Mucosa of rectum (tissue), 2 donors: Measurements from ENCODE around the gene SEL1L.
"Not testable (repeated sequence)": the region's sequence is repeated elsewhere in the genome, so short reads cannot be mapped to it uniquely, and the experiment has no call there.

Experiments
- H3K27ac ChIP-seq, 2 donors: one replicate each; pipeline ENCODE4 v1.7.0; 2013; ENCODE audit warnings: inconsistent platforms in 2 of 2, low read depth in 2 of 2, low read length in 2 of 2
- H3K27me3 ChIP-seq, 2 donors: one replicate each; pipeline ENCODE4 v1.7.0; 2013; ENCODE audit warnings: low read length in 2 of 2; ENCODE audit not compliant: control insufficient read depth in 2 of 2, insufficient read depth in 2 of 2
- H3K36me3 ChIP-seq, 2 donors: one replicate each; pipeline ENCODE4 v1.7.0; 2013; ENCODE audit warnings: low read length in 2 of 2; ENCODE audit not compliant: control insufficient read depth in 2 of 2, insufficient read depth in 2 of 2
- H3K4me1 ChIP-seq, 2 donors: one replicate each; pipeline ENCODE4 v1.7.0; 2013; ENCODE audit warnings: low read length in 2 of 2, mild to moderate bottlenecking in 1 of 2; ENCODE audit not compliant: control insufficient read depth in 2 of 2, insufficient read depth in 2 of 2
- H3K4me3 ChIP-seq, 2 donors: one replicate each; pipeline ENCODE4 v1.7.0; 2013; ENCODE audit warnings: low read length in 2 of 2
- H3K9ac ChIP-seq, 2 donors: one replicate each; pipeline ENCODE4 v1.7.0; 2013; ENCODE audit warnings: low read length in 2 of 2, low read depth in 1 of 2, mild to moderate bottlenecking in 1 of 2
- H3K9me3 ChIP-seq, 2 donors: one replicate each; pipeline ENCODE4 v1.7.0; 2013; ENCODE audit warnings: low read length in 2 of 2; ENCODE audit not compliant: control insufficient read depth in 2 of 2
- donor health status: healthy.
- donor health status: Normal muscosa, but diverticular disease.

SEL1L gene

DNA sequence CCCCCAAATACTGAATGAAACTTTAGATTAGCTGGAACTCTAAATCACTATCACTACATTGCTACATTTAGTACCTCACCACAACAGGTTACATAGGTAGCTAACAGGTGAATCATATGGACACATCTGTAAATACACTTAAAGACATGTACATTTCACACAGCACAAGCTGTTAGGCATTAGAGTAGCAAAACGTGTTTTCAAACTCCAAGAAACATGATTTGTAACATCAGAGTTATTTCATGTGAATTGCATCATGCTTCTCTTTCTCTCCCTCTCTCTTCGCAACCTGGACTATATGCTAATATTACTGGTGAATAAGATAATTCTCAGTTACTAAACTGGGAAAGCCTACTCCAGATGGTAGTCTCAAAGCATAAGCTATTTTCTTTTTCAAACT lies 4.3 kb downstream of the SEL1L start:
- Histone ChIP-seq H3K4me3 (no peak overlapping the region), H3K4me1 (peaks cover 6 to 8% of the 10 kb centered on the region in 2 donors)

DNA sequence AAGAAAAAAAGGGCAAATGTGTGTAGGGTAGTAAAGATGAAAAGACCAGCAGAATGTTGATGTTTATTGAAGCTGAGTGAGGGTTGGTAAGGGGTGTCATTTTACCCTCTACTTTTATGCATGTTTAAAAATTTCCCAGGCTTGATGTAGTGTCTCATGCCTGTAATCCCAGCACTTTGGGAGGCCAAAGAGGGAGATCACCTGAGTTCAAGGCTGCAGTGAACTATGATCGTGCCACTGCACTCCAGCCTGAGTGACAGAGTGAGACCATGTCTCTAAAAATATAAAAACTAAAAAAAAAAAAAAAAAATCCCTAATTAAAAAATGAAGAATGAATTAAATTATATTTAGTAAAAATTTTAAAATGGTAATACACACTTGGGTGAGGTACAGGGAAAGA lies 8.5 kb downstream of the SEL1L start:
- no peaks in the 10 kb centered on the region for H3K9me3 ChIP-seq
- H3K4me1 ChIP-seq = peaks cover 2 to 3% of the 10 kb centered on the region in 2 donors
- peaks cover 22 to 44% of the 10 kb centered on the region in 2 donors for H3K36me3 ChIP-seq
- H3K4me3 ChIP-seq = no peak overlapping the region
- no peak overlapping the region for H3K27ac ChIP-seq
- H3K9ac ChIP-seq = no peak overlapping the region
- no peaks in the 10 kb centered on the region for H3K27me3 ChIP-seq

More for the DNA sequence above, 4.3 kb downstream of the SEL1L start:
- H3K9me3 ChIP-seq = no peaks in the 10 kb centered on the region
- no peaks in the 10 kb centered on the region for H3K27me3 ChIP-seq
- peaks cover 13 to 19% of the 10 kb centered on the region in 2 donors for H3K36me3 ChIP-seq
- no peak overlapping the region for H3K27ac ChIP-seq
- no peak overlapping the region for H3K9ac ChIP-seq

GRCh38 chr14:81523616-81524015 lies 10.0 kb downstream of the SEL1L start:
- Histone ChIP-seq H3K4me1 (peaks cover 10 to 16% of the 10 kb centered on the region in 2 donors), H3K9me3 (no peaks in the 10 kb centered on the region), H3K27ac (no peak overlapping the region), H3K9ac (no peak overlapping the region), H3K4me3 (no peak overlapping the region), H3K27me3 (no peaks in the 10 kb centered on the region), H3K36me3 (peaks cover 22 to 46% of the 10 kb centered on the region in 2 donors)

GRCh38 chr14:81523016-81523415 lies 10.6 kb downstream of the SEL1L start:
- Histone ChIP-seq H3K27me3 (no peaks in the 10 kb centered on the region), H3K36me3 (peaks cover 22 to 48% of the 10 kb centered on the region in 2 donors), H3K4me1 (peaks cover 10 to 18% of the 10 kb centered on the region in 2 donors), H3K4me3 (no peak overlapping the region), H3K9me3 (no peaks in the 10 kb centered on the region), H3K27ac (no peak overlapping the region), H3K9ac (no peak overlapping the region)

DNA sequence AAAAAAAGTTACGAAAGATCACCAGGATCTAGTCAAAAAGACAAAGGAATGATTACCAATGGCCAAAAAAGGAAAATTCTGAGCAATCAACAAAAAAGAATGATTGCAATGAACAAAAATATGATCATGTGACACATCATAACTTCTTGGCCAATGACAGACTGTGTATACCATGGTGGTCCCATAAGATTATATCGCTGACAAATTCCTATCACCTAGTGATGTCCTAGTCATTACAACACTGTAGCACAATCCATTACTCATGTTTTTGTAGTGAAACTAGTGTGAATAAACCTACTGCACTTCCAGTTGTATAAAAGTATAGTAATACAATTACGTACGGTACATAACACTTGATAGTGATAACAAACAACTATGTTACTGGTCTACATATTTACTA lies 12.3 kb downstream of the SEL1L start:
- Histone ChIP-seq H3K27ac (no peak overlapping the region), H3K4me1 (peaks cover 16 to 32% of the 10 kb centered on the region in 2 donors), H3K4me3 (no peak overlapping the region), H3K9me3 (no peaks in the 10 kb centered on the region), H3K36me3 (peaks cover 17 to 43% of the 10 kb centered on the region in 2 donors), H3K9ac (no peak overlapping the region), H3K27me3 (no peaks in the 10 kb centered on the region)

GRCh38 chr14:81519200-81520011 lies 14.2 kb downstream of the SEL1L start:
- Histone ChIP-seq H3K36me3 (peaks cover 12 to 34% of the 10 kb centered on the region in 2 donors), H3K4me1 (peaks cover 16 to 32% of the 10 kb centered on the region in 2 donors), H3K9ac (no peak overlapping the region), H3K9me3 (no peaks in the 10 kb centered on the region), H3K4me3 (peak overlapping the region in 1 of 2 donors; percentile 33), H3K27me3 (no peaks in the 10 kb centered on the region), H3K27ac (peak overlapping the region; percentile 71 to 79)

- no peak overlapping the region for H3K4me3 ChIP-seq
- no peaks in the 10 kb centered on the region for H3K9me3 ChIP-seq
- peaks cover 9 to 31% of the 10 kb centered on the region in 2 donors for H3K36me3 ChIP-seq
- H3K4me1 ChIP-seq = peaks cover 16 to 32% of the 10 kb centered on the region in 2 donors
- H3K27ac ChIP-seq = peak overlapping the region; percentile 34 to 66
- no peaks in the 10 kb centered on the region for H3K27me3 ChIP-seq
- no peak overlapping the region for H3K9ac ChIP-seq
Measured at GRCh38 chr14:81517798-81518398, 15.8 kb downstream of the SEL1L start.

DNA sequence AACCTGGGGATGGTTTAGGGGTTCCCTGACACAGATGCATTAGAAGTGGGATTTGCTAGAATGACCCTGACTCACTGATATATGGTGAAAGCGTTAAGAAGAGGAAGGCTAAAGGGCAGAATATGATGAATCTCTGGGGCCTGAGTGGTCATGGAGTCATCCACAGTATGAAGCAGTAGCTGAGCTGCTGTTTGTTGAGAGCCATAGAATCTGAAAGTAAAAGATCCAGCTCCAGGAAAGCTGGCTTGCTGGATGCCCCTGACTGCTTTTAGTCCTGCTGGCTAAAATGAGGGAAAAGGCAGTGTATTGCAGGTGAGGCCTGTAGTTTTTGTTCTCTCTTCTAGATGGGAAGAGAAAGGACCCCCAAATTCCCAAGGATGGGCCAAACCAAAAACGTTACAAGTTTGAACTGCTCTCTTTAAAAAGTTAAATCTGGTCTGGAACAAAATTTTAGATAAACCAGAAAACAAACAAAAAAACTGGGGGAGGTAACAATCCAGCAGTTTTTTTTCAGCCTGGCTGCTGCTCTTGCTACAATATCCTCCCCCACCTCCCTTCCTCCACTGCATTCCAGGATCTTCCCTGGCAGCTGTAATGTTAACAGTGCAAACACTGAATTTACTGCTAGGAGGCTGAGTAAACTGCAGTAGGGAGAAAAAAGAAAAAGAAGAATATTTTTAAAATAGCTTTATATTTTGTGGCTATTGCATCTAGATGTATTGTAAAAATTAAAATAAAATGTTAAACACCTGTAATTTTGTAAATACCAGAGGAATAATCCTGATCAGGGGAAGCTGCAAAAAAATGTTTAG lies 16.5 kb downstream of the SEL1L start:
- no peak overlapping the region for H3K9ac ChIP-seq
- no peak overlapping the region for H3K4me3 ChIP-seq
- no peaks in the 10 kb centered on the region for H3K9me3 ChIP-seq
- peak overlapping the region; percentile 43 to 66 for H3K27ac ChIP-seq
- H3K27me3 ChIP-seq = no peaks in the 10 kb centered on the region
- peaks cover 16 to 32% of the 10 kb centered on the region in 2 donors for H3K4me1 ChIP-seq
- H3K36me3 ChIP-seq = peaks cover 8 to 29% of the 10 kb centered on the region in 2 donors

DNA sequence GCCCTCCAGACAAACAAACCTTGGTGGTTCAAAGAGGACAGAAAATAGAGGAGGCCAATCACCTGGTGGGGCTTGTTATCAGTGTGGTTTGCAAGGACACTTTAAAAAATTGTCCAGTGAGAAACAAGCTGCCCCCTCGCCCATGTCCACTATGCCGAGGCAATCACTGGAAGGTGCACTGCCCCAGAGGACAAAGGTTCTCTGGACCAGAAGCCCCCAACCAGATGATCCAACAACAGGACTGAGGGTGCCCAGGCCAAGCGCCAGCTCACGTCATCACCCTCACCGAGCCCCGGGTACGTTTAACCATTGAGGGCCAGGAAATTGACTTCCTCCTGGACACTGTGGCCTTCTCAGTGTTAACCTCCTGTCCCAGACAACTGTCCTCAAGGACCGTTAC lies 17.7 kb downstream of the SEL1L start:
- not testable (repeated sequence) for H3K27ac ChIP-seq, H3K4me3 ChIP-seq, H3K9me3 ChIP-seq, H3K27me3 ChIP-seq, H3K9ac ChIP-seq
- H3K36me3 ChIP-seq = peaks cover 10 to 24% of the 10 kb centered on the region in 2 donors
- peaks cover 16 to 37% of the 10 kb centered on the region in 2 donors for H3K4me1 ChIP-seq

DNA sequence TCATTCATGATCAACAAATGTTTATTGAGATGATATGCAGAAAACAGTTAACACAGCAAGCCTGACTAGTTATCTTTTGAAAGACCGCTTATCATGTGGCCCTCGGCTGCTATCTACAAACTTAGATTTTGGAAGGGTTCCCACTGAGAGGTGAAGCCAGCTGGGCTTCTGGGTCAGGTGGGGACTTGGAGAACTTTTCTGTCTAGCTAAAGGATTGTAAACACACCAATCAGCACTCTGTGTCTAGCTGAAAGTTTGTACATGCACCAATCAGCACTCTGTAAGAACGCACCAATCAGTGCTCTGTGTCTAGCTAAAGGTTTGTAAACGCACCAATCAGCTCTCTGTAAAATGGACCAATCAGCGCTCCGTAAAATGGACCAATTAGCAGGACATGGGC lies 20.8 kb downstream of the SEL1L start:
- H3K9ac ChIP-seq, H3K4me3 ChIP-seq, H3K27ac ChIP-seq, H3K27me3 ChIP-seq, H3K9me3 ChIP-seq: not testable (repeated sequence)
- Histone ChIP-seq H3K36me3 (peaks cover 10 to 21% of the 10 kb centered on the region in 2 donors), H3K4me1 (peaks cover 6 to 17% of the 10 kb centered on the region in 2 donors)
